Endothelial cell of umbilical vein (primary cell): ENCODE measurements around the gene FYCO1. TPM values are rescaled to one million over a fixed set of nuclear protein-coding genes. Genes with fewer than 3 reads are reported as not detected.

Experiments
- BruUV-seq: library from RNA; stranded (reverse); fragments of 400-500 nt; replicated peaks from 2 replicates; lab custom pipeline; 2021; lab: Mats Ljungman, UMichigan
- CTCF ChIA-PET: fragments of 300-600, 350-600 bp; sonication (Branson Sonifier 250); formaldehyde crosslinking; loops from one replicate; lab custom pipeline; 2021; ENCODE audit warnings: antibody characterized with exemption, inconsistent platforms; lab: Charles Lee
- POLR2A ChIA-PET: fragments of 300-600, 350-600 bp; sonication (Branson Sonifier 250); formaldehyde crosslinking; loops from one replicate; lab custom pipeline; 2021; ENCODE audit warnings: antibody characterized with exemption, inconsistent platforms; lab: Charles Lee
- DNase-seq: peaks from one replicate; pipeline ENCODE4 v3.0.0-alpha.2; 2011; ENCODE audit warnings: low read depth, low spot score
- FAIRE-seq: peaks from 2 replicates; lab custom pipeline; 2011; peaks lifted over from hg19 to GRCh38; lab: Jason Lieb, UNC
- H2AFZ ChIP-seq: 2 replicates; pipeline ENCODE4 v1.6.0; 2012; ENCODE audit warnings: low read depth, low read length, control low read depth, inconsistent platforms
- H3K27ac ChIP-seq: 2 replicates; pipeline ENCODE4 v1.5.1; 2011; ENCODE audit warnings: low read depth, mild to moderate bottlenecking, control low read depth, low read length, moderate library complexity; ENCODE audit not compliant: insufficient read depth
- H3K27me3 ChIP-seq, 2 experiments: 2 replicates each; pipeline versions ENCODE4 v1.6.0 to v1.6.1; 2011; ENCODE audit warnings: low read length in 2 of 2, mixed read lengths in 1 of 2; ENCODE audit not compliant: control insufficient read depth in 2 of 2, insufficient read depth in 2 of 2
- H3K36me3 ChIP-seq, 2 experiments: 2 replicates in 1 of 2; 3 replicates in 1 of 2; pipeline ENCODE4 v1.5.1; 2011; ENCODE audit warnings: low read length in 2 of 2, mild to moderate bottlenecking in 1 of 2, moderate library complexity in 1 of 2; ENCODE audit not compliant: control insufficient read depth in 2 of 2, insufficient read depth in 2 of 2; ENCODE audit errors: extremely low read depth in 1 of 2
- H3K4me1 ChIP-seq: 3 replicates; pipeline ENCODE4 v1.5.1; 2011; ENCODE audit warnings: mild to moderate bottlenecking, low read length; ENCODE audit not compliant: control insufficient read depth, insufficient read depth; ENCODE audit errors: extremely low read depth
- H3K4me2 ChIP-seq: 2 replicates; pipeline ENCODE4 v1.6.1; 2011; ENCODE audit warnings: low read length, control low read depth, mixed read lengths; ENCODE audit not compliant: insufficient read depth
- H3K4me3 ChIP-seq, 3 experiments: fragments of 200-600 bp in 1 of 3; sonication (generic), shearing (Covaris generic) in 1 of 3; replicated peaks in 1 of 3; 2 replicates each; pipeline ENCODE4 v1.5.1; 2011 to 2016; ENCODE audit warnings: control low read depth in 3 of 3, low read length in 3 of 3, mild to moderate bottlenecking in 2 of 3, inconsistent platforms in 1 of 3, low read depth in 1 of 3, moderate library complexity in 1 of 3; ENCODE audit not compliant: insufficient read depth in 1 of 3
- H3K79me2 ChIP-seq: 2 replicates; pipeline ENCODE4 v1.6.0; 2012; ENCODE audit warnings: low read length, inconsistent platforms; ENCODE audit not compliant: control insufficient read depth, insufficient read depth
- H3K9ac ChIP-seq: replicated peaks from 2 replicates; pipeline ENCODE3; 2011; ENCODE audit warnings: low read length, control low read depth; ENCODE audit not compliant: insufficient read depth; ENCODE audit errors: extremely low read depth
- H3K9me1 ChIP-seq: replicated peaks from 3 replicates; pipeline ENCODE4 v1.6.0; 2011; ENCODE audit warnings: mild to moderate bottlenecking, low read length; ENCODE audit not compliant: control insufficient read depth, insufficient read depth; ENCODE audit errors: extremely low read depth
- H3K9me3 ChIP-seq: replicated peaks from 2 replicates; pipeline ENCODE4 v1.5.1; 2012; ENCODE audit warnings: low read length, inconsistent platforms; ENCODE audit not compliant: control insufficient read depth, insufficient read depth
- H4K20me1 ChIP-seq: replicated peaks from 2 replicates; pipeline ENCODE3; 2011; ENCODE audit warnings: mild to moderate bottlenecking, low read length; ENCODE audit not compliant: control insufficient read depth, insufficient read depth; ENCODE audit errors: extremely low read depth
- EZH2 ChIP-seq: IDR thresholded peaks from 2 replicates; pipeline ENCODE4 v1.6.1; 2012; ENCODE audit warnings: borderline replicate concordance, low read depth, mild to moderate bottlenecking, moderate library complexity, low read length, inconsistent platforms; ENCODE audit not compliant: severe bottlenecking
- FOS ChIP-seq: IDR thresholded peaks from 2 replicates; pipeline ENCODE4 v1.6.1; 2011; ENCODE audit warnings: mild to moderate bottlenecking, low read length, moderate library complexity, borderline replicate concordance; ENCODE audit not compliant: insufficient read depth
- GATA2 ChIP-seq: IDR thresholded peaks from 2 replicates; pipeline ENCODE4 v1.7.0; 2011; ENCODE audit warnings: low read depth, mild to moderate bottlenecking, moderate library complexity, mixed read lengths, low read length; ENCODE audit not compliant: insufficient read length, insufficient read depth
- JUN ChIP-seq: IDR thresholded peaks from 2 replicates; pipeline ENCODE4 v1.6.1; 2011; ENCODE audit warnings: borderline replicate concordance, low read depth; ENCODE audit not compliant: insufficient read length, insufficient read depth
- MYC ChIP-seq: IDR thresholded peaks from one replicate; pipeline ENCODE4 v1.6.1; 2011; ENCODE audit warnings: mild to moderate bottlenecking, low read depth, low read length
- POLR2A ChIP-seq: IDR thresholded peaks from 2 replicates; pipeline ENCODE4 v1.6.1; 2012; ENCODE audit warnings: low read depth, mild to moderate bottlenecking, control low read depth, low read length
- POLR2AphosphoS5 ChIP-seq: IDR thresholded peaks from 2 replicates; pipeline ENCODE4 v1.6.1; 2012; ENCODE audit warnings: low read depth, mild to moderate bottlenecking, control low read depth, low read length, moderate library complexity; ENCODE audit not compliant: insufficient read depth
- dilution Hi-C: fragments of 300-500 bp; cut with MboI; formaldehyde crosslinking; loops from one replicate; pipeline ENCODE4 v1.15.0; 2019; ENCODE audit warnings: low sequenced_read_pairs; ENCODE audit not compliant: extremely low pct_ligation_motif_present
- intact Hi-C: fragments of 100-400 bp; cut with micrococcal nuclease; formaldehyde crosslinking; loops from one replicate; pipeline ENCODE4 v1.10.0; 2022
- polyA plus RNA-seq, 4 experiments: library from polyadenylated mRNA; depleted of rRNA in 3 of 4; stranded (reverse) in 3 of 4; unstranded in 1 of 4; fragments of >200 nt; gene quantifications; 2 replicates each; pipeline versions ENCODE4 v1.2.1 to v1.2.3, GENCODE V29; 2011 to 2012; ENCODE audit warnings: missing spikeins in 1 of 4
- total RNA-seq: library from RNA; stranded (reverse); gene quantifications from 2 replicates; pipeline ENCODE4 v1.2.3, GENCODE V29; 2021
- TF ChIP-seq, protein P1 (sequence below): IDR thresholded peaks from 2 replicates; pipeline ENCODE4 v1.6.1; 2011; ENCODE audit not compliant: insufficient read depth, insufficient read length
- TF ChIP-seq, protein P2 (sequence below), 2 donors: IDR thresholded peaks; 1 replicate in 1 of 2; 2 replicates in 1 of 2; pipeline ENCODE4 v1.5.1; 2011; ENCODE audit warnings: low read length in 2 of 2, mild to moderate bottlenecking in 2 of 2, moderate library complexity in 2 of 2, control low read depth in 1 of 2, inconsistent platforms in 1 of 2, low read depth in 1 of 2; ENCODE audit not compliant: insufficient read depth in 1 of 2; ENCODE audit errors: extremely low read depth in 1 of 2

FYCO1 gene
- total and polyA plus RNA-seq, 2 donors (not counting 3 experiments of a cell fraction or from before 2014, with no cell fraction given), result 13.9 to 20.8 TPM

DNA sequence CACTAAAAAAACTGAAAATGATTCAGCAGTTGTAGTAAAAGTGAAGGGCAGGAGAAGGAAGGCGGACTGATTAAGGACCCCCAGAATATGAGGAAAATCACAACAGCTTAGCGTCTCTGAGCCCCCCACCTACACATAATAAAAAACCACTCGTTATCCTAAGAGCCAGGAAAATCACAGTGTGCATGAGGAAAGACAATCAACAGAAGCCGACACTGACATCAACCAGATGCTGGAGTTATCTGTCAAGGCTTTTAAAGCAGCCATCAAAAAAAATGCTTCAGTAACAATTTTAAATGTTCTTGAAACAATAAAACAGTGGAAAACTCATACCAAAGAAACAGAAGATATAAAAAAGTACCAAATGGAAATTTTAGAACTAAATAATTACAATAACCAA is 62.0 kb downstream of the FYCO1 start:
- no peaks in the 10 kb centered on the region for H3K27me3 ChIP-seq
- H3K4me3 ChIP-seq, result no peak overlapping the region
- TF ChIP-seq MYC, result no peak
- no peak for TF ChIP-seq GATA2
- no peaks in the 10 kb centered on the region for H3K4me1 ChIP-seq
- H3K27ac ChIP-seq, result no peak overlapping the region
- H3K36me3 ChIP-seq, result peaks cover 0 to 20% of the 10 kb centered on the region in 2 experiments
- H4K20me1 ChIP-seq, result no peaks in the 10 kb centered on the region
- intact Hi-C loops, result no loop called here
- H3K9me3 ChIP-seq, result no peaks in the 10 kb centered on the region
- H3K9me1 ChIP-seq, result no peaks in the 10 kb centered on the region
- H3K9ac ChIP-seq, result no peak overlapping the region
- CTCF ChIA-PET, result no interaction called here
- no peak overlapping the region for H3K4me2 ChIP-seq
- BruUV-seq, result no TSS peak
- dilution Hi-C loops, result no loop called here
- H2AFZ ChIP-seq, result no peak overlapping the region
- DNase-seq (no peak), FAIRE-seq (no peak)
- POLR2A ChIA-PET, result no interaction called here
- no peaks in the 10 kb centered on the region for H3K79me2 ChIP-seq

DNA sequence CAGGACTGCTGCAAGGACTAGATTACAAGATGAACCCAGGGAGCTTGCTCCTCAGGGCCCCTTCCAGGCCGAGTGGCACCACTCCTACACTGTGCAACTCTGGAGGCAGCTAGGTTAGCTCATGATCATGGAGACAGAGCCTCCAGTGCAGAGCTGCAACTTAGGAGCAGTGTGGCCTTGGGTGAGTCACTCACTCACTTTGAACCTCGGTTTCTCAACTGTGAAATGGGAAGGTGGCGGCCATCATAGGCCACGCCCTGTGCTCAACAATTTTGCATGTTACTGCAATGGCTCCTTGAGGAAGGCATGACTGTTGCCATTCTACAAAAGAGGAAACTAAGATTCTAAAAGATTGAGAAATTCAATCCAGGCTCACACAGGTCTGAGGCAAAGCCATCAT is 63.5 kb downstream of the FYCO1 start:
- no peaks in the 10 kb centered on the region for H3K4me1 ChIP-seq
- H3K4me3 ChIP-seq, result no peak overlapping the region
- CTCF ChIA-PET, result interaction anchor here (1.1 to 3.9 kb wide), 3 partner anchors 11 to 170 kb away, joined by 3 to 52 read pairs (median 3); no protein-coding TSS in a partner anchor
- no peak overlapping the region for H2AFZ ChIP-seq
- intact Hi-C loops, result no loop called here
- BruUV-seq, result no TSS peak
- H3K4me2 ChIP-seq, result no peak overlapping the region
- H4K20me1 ChIP-seq, result no peaks in the 10 kb centered on the region
- H3K9me3 ChIP-seq, result no peaks in the 10 kb centered on the region
- no peak for TF ChIP-seq EZH2
- no peak for TF ChIP-seq GATA2
- TF ChIP-seq FOS, result no peak
- TF ChIP-seq, protein P1, sequence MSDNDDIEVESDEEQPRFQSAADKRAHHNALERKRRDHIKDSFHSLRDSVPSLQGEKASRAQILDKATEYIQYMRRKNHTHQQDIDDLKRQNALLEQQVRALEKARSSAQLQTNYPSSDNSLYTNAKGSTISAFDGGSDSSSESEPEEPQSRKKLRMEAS, result no peak
- TF ChIP-seq, protein P2, sequence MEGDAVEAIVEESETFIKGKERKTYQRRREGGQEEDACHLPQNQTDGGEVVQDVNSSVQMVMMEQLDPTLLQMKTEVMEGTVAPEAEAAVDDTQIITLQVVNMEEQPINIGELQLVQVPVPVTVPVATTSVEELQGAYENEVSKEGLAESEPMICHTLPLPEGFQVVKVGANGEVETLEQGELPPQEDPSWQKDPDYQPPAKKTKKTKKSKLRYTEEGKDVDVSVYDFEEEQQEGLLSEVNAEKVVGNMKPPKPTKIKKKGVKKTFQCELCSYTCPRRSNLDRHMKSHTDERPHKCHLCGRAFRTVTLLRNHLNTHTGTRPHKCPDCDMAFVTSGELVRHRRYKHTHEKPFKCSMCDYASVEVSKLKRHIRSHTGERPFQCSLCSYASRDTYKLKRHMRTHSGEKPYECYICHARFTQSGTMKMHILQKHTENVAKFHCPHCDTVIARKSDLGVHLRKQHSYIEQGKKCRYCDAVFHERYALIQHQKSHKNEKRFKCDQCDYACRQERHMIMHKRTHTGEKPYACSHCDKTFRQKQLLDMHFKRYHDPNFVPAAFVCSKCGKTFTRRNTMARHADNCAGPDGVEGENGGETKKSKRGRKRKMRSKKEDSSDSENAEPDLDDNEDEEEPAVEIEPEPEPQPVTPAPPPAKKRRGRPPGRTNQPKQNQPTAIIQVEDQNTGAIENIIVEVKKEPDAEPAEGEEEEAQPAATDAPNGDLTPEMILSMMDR (IDR thresholded peaks at IDR 0.05; ENCODE audit: extremely low read depth in 1 of 2, insufficient read depth in 1 of 2, low read depth in 1 of 2, low read length in 2 of 2), result no peak
- no peak for TF ChIP-seq POLR2AphosphoS5
- TF ChIP-seq JUN, result no peak
- TF ChIP-seq POLR2A, result no peak
- TF ChIP-seq MYC, result no peak
- no peaks in the 10 kb centered on the region for H3K9me1 ChIP-seq
- POLR2A ChIA-PET, result no interaction called here
- peaks cover 0 to 29% of the 10 kb centered on the region in 2 experiments for H3K36me3 ChIP-seq
- dilution Hi-C loops, result no loop called here
- no peak for DNase-seq
- H3K27ac ChIP-seq, result no peak overlapping the region
- FAIRE-seq, result no peak
- H3K9ac ChIP-seq, result no peak overlapping the region
- H3K27me3 ChIP-seq, result no peaks in the 10 kb centered on the region
- no peaks in the 10 kb centered on the region for H3K79me2 ChIP-seq
